ENCODE data around the gene ANO8.

Gene ANO8

DNA sequence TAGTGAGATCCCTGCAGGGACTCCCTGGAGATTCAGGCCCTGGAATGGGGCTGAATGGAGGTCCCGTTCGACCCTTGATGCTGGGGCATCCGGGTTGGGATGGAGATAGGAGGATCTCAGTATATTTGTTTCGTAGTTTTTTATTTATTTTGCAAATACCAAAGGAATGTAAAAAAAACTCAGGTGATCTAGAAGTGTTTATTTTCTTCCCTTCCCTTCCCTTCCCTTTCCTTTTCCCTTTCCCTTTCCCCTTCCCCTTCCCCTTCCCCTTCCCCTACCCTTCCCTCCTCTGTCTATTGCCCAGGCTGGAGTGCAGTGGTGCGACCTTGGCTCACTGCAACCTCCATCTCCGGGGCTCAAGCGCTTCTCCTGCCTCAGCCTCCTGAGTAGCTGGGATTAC, 7.2 kb upstream of the ANO8 start:
- TF ChIP-seq, protein P1, sequence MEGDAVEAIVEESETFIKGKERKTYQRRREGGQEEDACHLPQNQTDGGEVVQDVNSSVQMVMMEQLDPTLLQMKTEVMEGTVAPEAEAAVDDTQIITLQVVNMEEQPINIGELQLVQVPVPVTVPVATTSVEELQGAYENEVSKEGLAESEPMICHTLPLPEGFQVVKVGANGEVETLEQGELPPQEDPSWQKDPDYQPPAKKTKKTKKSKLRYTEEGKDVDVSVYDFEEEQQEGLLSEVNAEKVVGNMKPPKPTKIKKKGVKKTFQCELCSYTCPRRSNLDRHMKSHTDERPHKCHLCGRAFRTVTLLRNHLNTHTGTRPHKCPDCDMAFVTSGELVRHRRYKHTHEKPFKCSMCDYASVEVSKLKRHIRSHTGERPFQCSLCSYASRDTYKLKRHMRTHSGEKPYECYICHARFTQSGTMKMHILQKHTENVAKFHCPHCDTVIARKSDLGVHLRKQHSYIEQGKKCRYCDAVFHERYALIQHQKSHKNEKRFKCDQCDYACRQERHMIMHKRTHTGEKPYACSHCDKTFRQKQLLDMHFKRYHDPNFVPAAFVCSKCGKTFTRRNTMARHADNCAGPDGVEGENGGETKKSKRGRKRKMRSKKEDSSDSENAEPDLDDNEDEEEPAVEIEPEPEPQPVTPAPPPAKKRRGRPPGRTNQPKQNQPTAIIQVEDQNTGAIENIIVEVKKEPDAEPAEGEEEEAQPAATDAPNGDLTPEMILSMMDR (IDR thresholded peaks at IDR 0.05): no peak

DNA sequence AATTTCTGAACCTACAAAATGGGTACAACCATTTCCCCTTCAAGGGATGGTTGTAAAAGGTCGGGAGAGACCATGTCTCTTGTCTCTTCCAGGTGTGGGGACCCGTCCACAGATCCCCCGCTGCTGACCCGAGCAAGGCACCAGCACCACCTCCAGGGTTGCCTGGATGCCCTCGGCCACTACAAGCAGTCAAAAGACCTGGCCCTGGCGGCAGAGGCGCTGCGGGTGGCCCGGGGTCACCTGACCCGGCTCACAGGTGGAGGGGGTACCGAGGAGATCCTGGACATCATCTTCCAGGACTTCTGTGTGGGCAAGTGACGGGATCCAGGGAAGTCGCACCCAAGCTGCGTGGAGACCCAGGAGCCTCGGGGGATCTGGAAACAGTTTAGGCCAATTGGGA, 6.7 kb upstream of the ANO8 start:
- Histone ChIP-seq H3K4me3 (no peak overlapping the region), H3K4me1 (peaks cover 0 to 20% (median 15%) of the 10 kb centered on the region in 4 donors), H3K36me3 (peaks cover 0 to 24% (median 10%) of the 10 kb centered on the region in 3 donors), H3K27me3 (no peaks in the 10 kb centered on the region), H3K27ac (no peak overlapping the region), H3K9me3 (no peaks in the 10 kb centered on the region)
- intact Hi-C loops (cut with DNase I; ENCODE audit: low total_unique reads): no loop called here
- DNase-seq: no peak
- TF ChIP-seq, protein P1 (IDR thresholded peaks at IDR 0.05): no peak

More for the DNA sequence above, 7.2 kb upstream of the ANO8 start:
- H3K27ac ChIP-seq: no peak overlapping the region
- H3K9me3 ChIP-seq: no peaks in the 10 kb centered on the region
- no peaks in the 10 kb centered on the region for H3K27me3 ChIP-seq
- no peak overlapping the region for H3K4me3 ChIP-seq
- H3K36me3 ChIP-seq: peaks cover 0 to 24% (median 10%) of the 10 kb centered on the region in 3 donors
- H3K4me1 ChIP-seq: peaks cover 0 to 23% (median 19%) of the 10 kb centered on the region in 4 donors
- intact Hi-C loops (cut with DNase I; ENCODE audit: low total_unique reads): no loop called here
- no peak for DNase-seq

DNA sequence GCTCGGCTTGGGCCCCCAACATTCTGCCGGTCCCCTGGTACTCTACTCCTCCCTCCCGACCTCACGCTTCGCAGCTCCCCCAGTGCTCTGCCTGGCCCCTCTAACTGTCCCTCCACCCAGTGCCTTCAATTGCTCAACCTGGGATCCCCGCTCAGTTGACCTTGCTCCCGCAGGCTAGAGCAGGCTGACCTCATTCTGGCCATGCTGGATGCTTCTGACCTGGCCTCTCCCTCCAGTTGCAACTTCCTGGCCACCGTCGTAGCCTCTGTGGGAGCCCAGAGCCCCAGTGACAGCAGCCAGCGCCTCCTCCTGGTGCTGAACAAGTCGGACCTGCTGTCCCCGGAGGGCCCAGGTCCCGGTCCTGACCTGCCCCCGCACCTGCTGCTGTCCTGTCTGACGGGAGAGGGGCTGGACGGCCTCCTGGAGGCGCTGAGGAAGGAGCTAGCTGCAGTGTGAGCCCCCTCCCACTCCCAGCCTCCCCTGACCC, 6.3 kb upstream of the ANO8 start:
- Histone ChIP-seq H3K36me3 (peaks cover 0 to 24% (median 10%) of the 10 kb centered on the region in 3 donors), H3K27ac (no peak overlapping the region), H3K4me3 (no peak overlapping the region), H3K27me3 (no peaks in the 10 kb centered on the region), H3K9me3 (no peaks in the 10 kb centered on the region), H3K4me1 (peaks cover 0 to 18% (median 14%) of the 10 kb centered on the region in 4 donors)
- TF ChIP-seq, protein P1 (IDR thresholded peaks at IDR 0.05): no peak
- intact Hi-C loops (cut with DNase I; ENCODE audit: low total_unique reads): no loop called here
- DNase-seq: no peak

DNA sequence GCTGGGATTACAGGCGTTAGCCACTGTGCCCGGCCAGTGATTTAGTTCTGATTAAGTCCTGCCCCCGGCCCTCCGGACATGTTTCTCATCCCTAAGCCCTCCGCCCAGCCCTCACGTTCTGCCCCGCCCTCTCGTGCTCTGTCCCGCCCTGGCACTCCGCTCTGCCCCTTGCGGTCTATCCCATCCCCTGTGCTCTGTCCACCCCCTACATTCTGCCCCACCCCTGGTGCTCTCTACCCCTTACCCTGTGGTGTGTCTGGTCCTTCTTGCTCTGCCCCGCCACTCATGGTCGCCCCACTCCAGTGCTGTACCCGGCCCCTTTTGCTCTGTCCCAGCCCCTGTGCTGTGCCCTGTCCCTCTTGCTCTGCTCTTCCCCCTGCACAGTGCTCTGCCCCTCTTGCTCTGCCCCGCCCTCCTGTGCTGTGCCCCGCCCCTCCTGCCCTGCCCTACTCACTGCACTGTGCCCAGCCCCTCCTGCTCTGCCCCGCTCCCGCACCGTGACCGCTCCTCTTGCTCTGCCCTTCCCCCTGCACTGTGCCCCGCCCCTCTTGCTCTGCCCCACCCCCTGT, 5.7 kb upstream of the ANO8 start:
- no peak overlapping the region for H3K4me3 ChIP-seq
- DNase-seq: no peak

DNA sequence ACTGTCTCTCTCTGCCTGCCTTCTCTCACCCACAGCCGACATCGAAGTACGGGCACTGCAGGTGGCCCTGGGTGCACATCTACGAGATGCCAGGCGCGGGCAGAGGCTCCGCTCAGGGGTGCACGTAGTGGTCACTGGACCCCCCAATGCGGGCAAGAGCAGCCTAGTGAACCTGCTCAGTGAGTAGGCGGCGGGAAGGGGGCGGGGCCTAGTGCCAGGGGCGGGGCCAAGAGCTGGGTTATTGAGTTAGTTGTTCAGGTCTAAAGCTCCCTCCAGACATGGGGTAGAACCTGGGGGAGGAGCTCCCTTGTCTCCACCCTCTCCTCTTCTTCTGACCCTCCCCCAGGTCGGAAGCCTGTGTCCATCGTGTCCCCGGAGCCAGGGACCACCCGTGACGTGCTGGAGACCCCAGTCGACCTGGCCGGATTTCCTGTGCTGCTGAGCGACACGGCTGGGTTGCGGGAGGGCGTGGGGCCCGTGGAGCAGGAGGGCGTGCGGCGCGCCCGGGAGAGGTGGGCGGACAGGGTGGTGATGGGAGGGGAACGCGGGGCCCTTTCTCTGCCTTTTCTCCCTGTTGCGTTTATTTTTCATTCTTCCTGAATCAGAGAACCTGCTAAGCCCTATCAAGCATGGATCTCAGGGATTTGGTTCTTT, 4.6 kb upstream of the ANO8 start:
- TF ChIP-seq, protein P1 (IDR thresholded peaks at IDR 0.05): no peak
- no peaks in the 10 kb centered on the region for H3K9me3 ChIP-seq
- intact Hi-C loops (cut with DNase I; ENCODE audit: low total_unique reads): no loop called here
- no peak for DNase-seq
- H3K27ac ChIP-seq: no peak overlapping the region
- H3K4me1 ChIP-seq: peaks cover 0 to 30% (median 23%) of the 10 kb centered on the region in 4 donors
- no peak overlapping the region for H3K4me3 ChIP-seq
- H3K27me3 ChIP-seq: no peaks in the 10 kb centered on the region
- peaks cover 0 to 24% (median 10%) of the 10 kb centered on the region in 3 donors for H3K36me3 ChIP-seq

More for the DNA sequence above, 5.7 kb upstream of the ANO8 start:
- TF ChIP-seq, protein P1 (IDR thresholded peaks at IDR 0.05): no peak
- H3K27ac ChIP-seq: no peak overlapping the region
- peaks cover 0 to 22% (median 17%) of the 10 kb centered on the region in 4 donors for H3K4me1 ChIP-seq
- intact Hi-C loops (cut with DNase I; ENCODE audit: low total_unique reads): no loop called here
- H3K9me3 ChIP-seq: no peaks in the 10 kb centered on the region
- H3K36me3 ChIP-seq: peaks cover 0 to 24% (median 10%) of the 10 kb centered on the region in 3 donors
- no peaks in the 10 kb centered on the region for H3K27me3 ChIP-seq

All from tibial artery (tissue), 4 donors.